GM19351 (cell line): ENCODE results near the gene EZR.

Experiments used
- ATAC-seq: cut with Tn5 transposase; IDR thresholded peaks from one replicate; pipeline ENCODE4 v1.9.1; 2021; ENCODE audit warnings: mild to moderate bottlenecking, moderate library complexity; ENCODE audit not compliant: unreplicated experiment

Gene EZR

DNA sequence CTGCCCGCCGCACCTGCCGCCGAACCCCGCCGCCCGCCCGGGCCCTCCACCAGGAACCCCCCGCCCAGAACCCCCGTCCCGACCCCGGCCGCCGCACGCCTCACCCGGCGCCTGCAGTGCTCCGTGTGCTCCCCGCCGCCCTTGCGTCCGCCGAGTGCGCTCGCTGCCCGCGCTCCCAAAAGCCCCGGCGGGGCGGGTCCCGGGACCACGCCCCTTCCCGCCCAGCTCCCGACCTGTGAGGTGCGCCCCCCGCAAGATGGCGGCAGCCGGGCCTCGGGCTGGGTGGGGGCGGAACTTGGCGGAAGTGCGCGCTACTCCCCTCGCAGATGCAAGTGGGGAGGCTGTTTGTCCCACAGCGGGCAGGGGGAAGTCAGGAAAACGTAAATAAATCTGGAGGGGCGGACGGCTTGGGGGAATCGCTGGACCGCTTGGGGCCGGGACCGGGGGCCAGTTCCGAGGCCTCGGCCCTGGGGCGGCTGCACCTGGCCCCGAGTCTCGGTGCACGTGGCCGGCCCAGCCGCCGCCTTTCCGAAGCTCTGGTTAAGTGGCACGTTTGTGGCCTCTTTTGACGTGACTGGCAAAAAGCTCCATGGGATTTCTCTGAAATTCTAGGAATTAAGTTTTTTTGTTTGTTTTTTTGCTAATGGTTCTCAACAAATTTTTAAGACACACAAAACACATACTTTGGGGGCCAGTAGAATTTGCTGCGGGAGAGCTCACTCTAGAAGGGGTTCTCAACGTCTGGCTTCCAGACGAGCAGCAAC, at the start of gene EZR:
TSS of gene EZR (minus strand) at position 156 of the 764 bp plus-strand sequence. CDS start 1,275 bp downstream, outside the sequence.
- ATAC-seq = peak; percentile 45

- no peak for ATAC-seq
Measured at GRCh38 chr6:158868122-158868480, 48.9 kb upstream of the EZR start.

- ATAC-seq = no peak
Measured at GRCh38 chr6:158867381-158868121, 48.4 kb upstream of the EZR start.

DNA sequence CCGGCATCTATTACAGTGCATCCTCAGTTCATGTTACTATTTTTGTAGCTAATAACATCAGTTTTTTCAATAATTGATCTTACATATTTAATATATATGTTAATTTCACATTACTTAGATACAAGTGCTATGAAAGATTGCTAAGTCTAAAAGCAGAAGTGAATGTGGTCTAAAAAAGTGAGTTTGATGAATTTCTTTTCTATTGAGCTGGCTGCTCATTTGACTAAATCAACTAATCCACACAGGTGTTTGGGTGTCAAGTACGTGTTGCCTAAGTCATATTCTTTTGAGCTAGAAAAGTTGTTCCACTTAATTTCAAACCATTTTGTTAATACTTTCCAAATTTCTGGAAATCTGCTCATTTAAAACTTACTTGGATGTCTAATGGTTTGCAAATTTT, 46.6 kb upstream of the EZR start:
- ATAC-seq = no peak

GRCh38 chr6:158863646-158864045, 44.5 kb upstream of the EZR start:
- ATAC-seq = no peak

DNA sequence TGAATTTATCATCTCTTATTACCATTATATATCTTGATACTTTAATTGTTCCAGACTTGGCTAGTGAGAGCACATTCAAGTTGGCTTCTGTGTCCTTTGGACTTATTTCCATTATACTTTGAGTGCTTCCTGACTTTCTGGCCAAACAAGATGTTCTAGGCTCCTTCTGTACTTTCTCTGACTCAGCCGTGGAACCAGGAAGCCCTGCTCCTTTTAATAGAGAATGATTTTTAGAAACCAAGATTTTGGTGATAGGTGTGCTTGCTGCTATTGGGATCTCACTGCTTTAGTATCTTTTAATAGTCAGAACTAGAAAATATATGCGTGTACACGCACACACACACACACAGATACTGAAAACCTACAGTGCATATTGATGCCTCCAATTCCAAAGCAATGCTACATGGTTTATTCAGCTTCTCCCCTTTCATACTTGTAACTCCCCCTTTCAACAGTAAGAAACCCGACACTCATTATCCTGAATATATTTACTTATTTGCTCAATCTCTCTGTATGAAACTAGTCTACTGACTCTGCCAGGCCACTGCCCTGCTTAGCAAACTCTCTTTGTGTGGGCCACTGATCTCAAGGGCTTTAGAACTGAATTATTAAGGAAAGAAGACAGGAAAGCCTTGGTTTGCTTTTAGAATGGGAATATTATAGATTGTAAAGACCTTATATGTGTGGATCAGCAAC, 42.7 kb upstream of the EZR start:
- ATAC-seq = no peak

DNA sequence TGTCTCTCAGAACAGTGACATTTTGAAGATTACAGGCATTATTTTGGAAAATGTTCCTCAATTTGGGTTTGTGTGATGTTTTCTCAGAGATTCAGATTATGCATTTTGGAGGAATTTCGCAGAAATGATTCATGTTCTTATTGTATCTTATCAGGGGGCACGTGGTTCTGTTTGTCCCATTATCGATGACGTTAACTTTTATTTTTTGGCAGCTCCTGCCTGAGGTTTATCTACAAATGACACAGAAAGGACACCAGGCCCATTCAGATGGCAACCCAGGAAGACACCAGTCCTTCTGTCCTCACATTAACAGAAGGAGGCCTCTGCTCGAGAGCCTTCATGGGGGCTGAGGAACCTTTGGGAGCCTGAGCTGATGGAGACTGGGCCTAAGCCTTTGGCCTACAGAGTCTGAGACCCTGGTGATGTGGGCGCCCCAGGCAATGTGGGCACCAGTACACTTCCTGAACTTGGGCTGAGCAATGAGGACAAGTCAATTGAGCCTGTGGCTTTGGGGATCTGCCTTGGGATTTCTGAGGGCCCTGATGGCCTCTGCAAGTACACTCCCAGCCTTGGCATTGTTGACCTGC, 41.2 kb upstream of the EZR start:
- ATAC-seq = no peak

DNA sequence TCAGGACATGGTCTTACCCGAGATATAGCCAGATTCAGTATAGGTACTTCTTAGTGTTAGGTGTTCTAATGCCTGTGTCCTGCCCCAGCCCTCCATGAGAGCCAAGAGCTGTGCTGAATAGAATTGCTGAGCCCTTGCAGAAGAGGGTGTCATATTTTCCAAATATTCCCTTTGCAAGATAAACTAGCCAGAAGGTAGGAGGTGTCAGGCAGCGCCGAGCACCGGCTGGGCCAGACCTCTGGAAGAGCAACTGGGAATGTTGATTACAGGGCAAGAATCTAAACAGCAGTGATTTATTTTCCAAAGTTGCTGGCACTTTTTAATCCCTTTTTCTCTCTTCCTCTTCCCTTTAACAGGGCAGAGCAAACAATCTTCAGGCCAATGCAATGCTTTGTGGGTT, 37.1 kb upstream of the EZR start:
- no peak for ATAC-seq

DNA sequence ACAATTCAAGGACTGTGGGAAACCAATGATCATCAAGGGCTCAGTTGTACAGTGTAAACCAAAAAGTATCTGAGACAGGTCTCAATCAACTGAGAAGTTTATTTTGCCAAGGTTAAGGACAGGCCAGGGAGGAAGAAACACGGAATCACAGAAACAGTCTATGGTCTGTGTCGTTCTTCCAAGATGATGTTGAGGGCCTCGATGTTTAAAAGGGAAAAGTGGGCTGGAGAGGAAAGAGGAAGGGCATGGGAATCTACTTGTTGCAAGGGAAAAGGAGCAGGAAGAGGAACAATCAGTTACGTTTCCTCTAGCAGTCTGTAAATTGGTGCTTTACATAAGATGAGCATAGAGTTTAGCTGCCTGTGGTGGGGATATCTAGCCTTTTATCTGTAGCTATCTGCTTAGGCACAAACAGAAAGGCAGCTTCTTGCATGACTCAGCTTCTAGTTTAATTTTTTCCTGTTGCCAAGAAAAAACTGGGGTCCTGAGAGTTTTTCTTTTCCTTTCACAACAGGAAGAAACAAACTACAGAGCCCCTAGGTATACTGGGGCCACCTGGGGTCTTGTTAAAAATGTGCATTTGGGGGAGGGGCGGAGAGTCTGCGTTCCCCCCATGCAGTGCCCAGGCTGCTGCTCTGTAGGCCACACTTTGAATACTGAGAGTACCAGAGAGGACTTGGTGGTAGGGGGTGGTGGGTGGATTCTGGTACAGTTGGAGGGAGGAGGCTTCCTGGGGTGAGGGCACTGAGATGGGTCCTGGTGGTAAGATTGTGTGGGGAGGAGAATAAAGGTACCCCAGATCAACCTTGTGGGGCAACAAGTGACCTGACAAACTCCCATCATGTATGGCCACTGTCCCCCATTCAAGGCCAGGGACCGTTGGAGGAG, 35.3 kb upstream of the EZR start:
- no peak for ATAC-seq

- ATAC-seq = no peak
Measured at GRCh38 chr6:158853880-158854213, 34.7 kb upstream of the EZR start.

- ATAC-seq = peak; percentile 93
Measured at GRCh38 chr6:158853072-158853879, 34.1 kb upstream of the EZR start.

GRCh38 chr6:158852312-158853071, 33.3 kb upstream of the EZR start:
- no peak for ATAC-seq

DNA sequence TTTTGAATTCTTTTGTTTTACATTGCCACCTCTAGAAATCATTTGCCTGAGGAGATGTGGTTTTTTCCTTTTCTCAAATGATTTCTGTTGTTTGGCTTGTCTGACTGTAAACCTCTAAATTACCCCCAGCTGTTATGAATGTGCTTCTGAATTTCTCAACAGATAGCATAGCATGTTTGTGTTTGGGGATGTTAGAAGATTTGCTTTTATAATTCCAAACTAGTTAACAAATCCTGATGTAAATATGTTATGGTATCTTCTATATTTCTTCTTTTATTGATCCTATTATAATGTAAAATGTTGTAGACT, 31.6 kb upstream of the EZR start:
- ATAC-seq = no peak

GRCh38 chr6:158849899-158850806, 31.0 kb upstream of the EZR start:
- ATAC-seq = no peak

DNA sequence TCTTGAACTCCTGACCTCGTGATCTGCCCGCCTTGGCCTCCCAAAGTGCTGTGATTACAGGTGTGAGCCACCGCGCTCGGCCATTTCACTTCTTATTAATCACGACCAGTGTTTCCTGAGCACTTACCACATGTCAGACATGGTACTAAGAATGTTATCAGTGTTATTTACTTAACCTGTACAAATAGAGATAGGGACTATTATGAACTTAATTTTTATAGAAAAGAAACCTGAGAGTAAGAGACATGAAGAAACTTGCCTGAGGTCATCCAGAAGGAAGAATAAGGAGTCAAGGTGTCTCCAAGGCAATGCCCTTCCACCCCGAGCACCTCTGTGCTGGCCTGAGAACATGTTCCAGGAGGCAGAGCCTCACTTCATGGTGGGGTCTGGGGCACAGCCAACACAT, 29.3 kb upstream of the EZR start:
- ATAC-seq = no peak

- no peak for ATAC-seq
Measured at GRCh38 chr6:158847786-158848185, 28.6 kb upstream of the EZR start.

DNA sequence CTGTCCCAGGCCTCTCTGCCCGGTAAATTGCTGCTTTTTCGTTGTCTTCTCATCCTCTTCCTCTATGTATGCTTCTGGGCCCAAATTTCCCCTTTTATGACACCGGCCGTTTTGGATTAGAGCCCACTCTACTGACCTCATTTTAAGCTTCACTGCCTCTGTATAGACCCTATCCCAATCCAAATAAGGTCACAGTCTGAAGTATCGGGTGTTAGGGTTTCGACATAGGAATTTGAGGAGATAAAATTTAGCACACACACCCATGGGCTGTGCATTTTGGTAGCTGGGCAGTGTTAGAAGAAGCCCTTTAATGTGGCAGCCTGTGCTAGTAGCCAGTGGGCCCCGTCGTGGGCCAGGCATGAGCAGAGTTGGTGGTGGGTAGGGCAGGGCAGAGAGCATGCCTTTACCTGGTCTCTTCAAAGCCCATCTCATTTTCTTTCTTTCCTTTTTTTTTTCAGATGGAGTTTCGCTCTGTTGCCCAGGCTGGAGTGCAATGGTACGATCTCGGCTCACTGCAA, 27.9 kb upstream of the EZR start:
- no peak for ATAC-seq
